GM18526 (cell line): Measurements from ENCODE around the gene TSPY3.
"Not testable (repeated sequence)": the region's sequence is repeated elsewhere in the genome, so short reads cannot be mapped to it uniquely, and the experiment has no call there.

Source experiments
- POLR2A ChIP-seq: IDR thresholded peaks from 3 replicates; pipeline ENCODE4 v1.6.1; 2011; ENCODE audit not compliant: insufficient read length; ENCODE audit errors: extremely low read depth

TSPY3 gene

DNA sequence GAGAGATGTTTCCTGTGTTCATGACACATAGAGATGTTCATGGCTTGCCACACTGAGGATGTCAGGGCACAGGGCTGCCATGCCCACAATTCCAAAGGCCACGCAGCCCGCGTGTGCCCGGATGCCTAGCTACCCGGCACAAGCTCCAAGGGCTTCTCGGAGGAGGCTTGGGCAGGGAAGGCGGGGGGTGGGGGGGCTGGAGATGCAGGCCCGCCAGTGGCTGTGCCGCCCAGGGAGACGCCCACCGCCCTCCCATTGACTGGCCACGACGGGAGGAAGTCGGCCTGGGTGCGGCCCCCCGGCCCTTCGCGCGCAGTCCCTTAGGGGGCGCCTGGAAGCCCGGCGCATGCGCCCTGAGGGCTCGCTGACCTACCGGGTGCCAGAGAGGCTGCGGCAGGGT is at the start of gene TSPY3:
TSS of gene TSPY3 (plus strand) at position 301 of the 400 bp plus-strand sequence. CDS start at position 347, 46 bp downstream.
- TF ChIP-seq POLR2A = not testable (repeated sequence)

- TF ChIP-seq POLR2A = not testable (repeated sequence)
Measured at GRCh38 chrY:9357497-9357896, 40.7 kb upstream of the TSPY3 start, which contains the start of gene TSPY8. Gene TSPY8, plus strand, starts transcription at chrY:9357797. Its CDS starts 46 bp downstream, at chrY:9357843.
